PC-3 (cell line): ENCODE results near the gene DDIAS.

Experiments used
- EZH2 ChIP-seq: fragments of 300-600 bp; sonication (generic); IDR thresholded peaks from one replicate; pipeline ENCODE4 v1.6.1; 2017; ENCODE audit warnings: antibody characterized with exemption, mild to moderate bottlenecking, low read length; ENCODE audit not compliant: unreplicated experiment
- EZH2phosphoT487 ChIP-seq: fragments of 300-600 bp; sonication (generic); IDR thresholded peaks from 2 replicates; pipeline ENCODE4 v1.6.1; 2018; ENCODE audit warnings: mild to moderate bottlenecking, antibody characterized with exemption, low read length, borderline replicate concordance
- TF ChIP-seq, protein P1 (sequence below): fragments of 300-600 bp; sonication (generic); conservative IDR thresholded peaks from 2 replicates; pipeline ENCODE4 v1.5.1; 2017; ENCODE audit warnings: antibody characterized with exemption, low read depth, mild to moderate bottlenecking, low read length

DNA sequence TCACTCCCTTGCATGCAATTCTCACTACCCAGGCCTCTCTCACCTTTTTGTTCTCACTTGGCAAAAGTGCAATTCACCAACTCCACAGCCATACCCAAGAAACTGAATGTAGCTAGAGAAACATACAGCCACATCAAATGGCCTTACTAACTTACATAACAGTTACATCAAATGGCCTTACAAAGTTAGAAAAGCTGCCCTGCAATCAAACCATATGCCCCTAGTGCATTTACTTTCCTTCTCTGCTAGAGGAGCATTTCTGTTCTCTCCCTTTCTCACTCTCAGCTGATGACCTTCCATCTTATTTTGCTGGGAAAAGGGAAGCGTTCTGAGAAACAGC is 11.6 kb upstream of the DDIAS start:
- TF ChIP-seq, protein P1, sequence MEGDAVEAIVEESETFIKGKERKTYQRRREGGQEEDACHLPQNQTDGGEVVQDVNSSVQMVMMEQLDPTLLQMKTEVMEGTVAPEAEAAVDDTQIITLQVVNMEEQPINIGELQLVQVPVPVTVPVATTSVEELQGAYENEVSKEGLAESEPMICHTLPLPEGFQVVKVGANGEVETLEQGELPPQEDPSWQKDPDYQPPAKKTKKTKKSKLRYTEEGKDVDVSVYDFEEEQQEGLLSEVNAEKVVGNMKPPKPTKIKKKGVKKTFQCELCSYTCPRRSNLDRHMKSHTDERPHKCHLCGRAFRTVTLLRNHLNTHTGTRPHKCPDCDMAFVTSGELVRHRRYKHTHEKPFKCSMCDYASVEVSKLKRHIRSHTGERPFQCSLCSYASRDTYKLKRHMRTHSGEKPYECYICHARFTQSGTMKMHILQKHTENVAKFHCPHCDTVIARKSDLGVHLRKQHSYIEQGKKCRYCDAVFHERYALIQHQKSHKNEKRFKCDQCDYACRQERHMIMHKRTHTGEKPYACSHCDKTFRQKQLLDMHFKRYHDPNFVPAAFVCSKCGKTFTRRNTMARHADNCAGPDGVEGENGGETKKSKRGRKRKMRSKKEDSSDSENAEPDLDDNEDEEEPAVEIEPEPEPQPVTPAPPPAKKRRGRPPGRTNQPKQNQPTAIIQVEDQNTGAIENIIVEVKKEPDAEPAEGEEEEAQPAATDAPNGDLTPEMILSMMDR = no peak
- TF ChIP-seq EZH2phosphoT487 (no peak), EZH2 (no peak)
